Liver (tissue), 9 donors: ENCODE data around the gene PTTG1IP. TPM values are rescaled to one million over a fixed set of nuclear protein-coding genes. Genes with fewer than 3 reads are reported as not detected.

Experiments
- DNase-seq: peaks from one replicate; pipeline ENCODE4 v3.0.0-alpha.2; 2017; ENCODE audit warnings: low spot score
- H3K27ac ChIP-seq, 2 donors: one replicate each; pipeline ENCODE4 v1.7.0; 2013; ENCODE audit warnings: inconsistent platforms in 2 of 2, low read length in 2 of 2, control low read depth in 1 of 2, low read depth in 1 of 2, mild to moderate bottlenecking in 1 of 2
- H3K27me3 ChIP-seq, 4 donors: one replicate each; pipeline versions ENCODE4 v1.6.1 to v1.7.0; 2013; ENCODE audit warnings: low read length in 3 of 4, inconsistent platforms in 1 of 4, mild to moderate bottlenecking in 1 of 4, moderate library complexity in 1 of 4; ENCODE audit not compliant: control insufficient read depth in 4 of 4, insufficient read depth in 4 of 4
- H3K36me3 ChIP-seq, 4 donors: one replicate each; pipeline versions ENCODE4 v1.6.1 to v1.7.0; 2013; ENCODE audit warnings: low read length in 3 of 4, mild to moderate bottlenecking in 3 of 4, low read depth in 1 of 4, moderate library complexity in 1 of 4; ENCODE audit not compliant: control insufficient read depth in 4 of 4, insufficient read depth in 3 of 4
- H3K4me1 ChIP-seq, 4 donors: one replicate each; pipeline versions ENCODE4 v1.6.1 to v1.7.0; 2013; ENCODE audit warnings: low read length in 3 of 4, mild to moderate bottlenecking in 3 of 4, moderate library complexity in 1 of 4; ENCODE audit not compliant: control insufficient read depth in 4 of 4, insufficient read depth in 4 of 4
- H3K4me3 ChIP-seq, 3 donors: one replicate each; pipeline versions ENCODE4 v1.6.1 to v1.7.0; 2013; ENCODE audit warnings: low read length in 3 of 3, control low read depth in 1 of 3, low read depth in 1 of 3, mild to moderate bottlenecking in 1 of 3
- H3K9ac ChIP-seq, 2 donors: one replicate each; pipeline ENCODE4 v1.7.0; 2013; ENCODE audit warnings: low read length in 2 of 2, mild to moderate bottlenecking in 2 of 2, moderate library complexity in 2 of 2, control low read depth in 1 of 2, low read depth in 1 of 2
- H3K9me3 ChIP-seq, 4 donors: one replicate each; pipeline versions ENCODE4 v1.6.1 to v1.7.0; 2013; ENCODE audit warnings: low read length in 3 of 4; ENCODE audit not compliant: control insufficient read depth in 4 of 4
- CTCF ChIP-seq: fragments of 150-350 bp; IDR thresholded peaks from 2 replicates; pipeline ENCODE4 v1.5.1; 2017; ENCODE audit warnings: improper control_type of control experiment, low read depth, low read length; ENCODE audit not compliant: missing input control
- EGR1 ChIP-seq, 2 donors: IDR thresholded peaks; 2 replicates each; pipeline ENCODE4 v1.6.1; 2016 to 2018; ENCODE audit warnings: antibody characterized with exemption in 2 of 2, low read depth in 2 of 2
- FOXA1 ChIP-seq: IDR thresholded peaks from 2 replicates; pipeline ENCODE4 v1.6.1; 2016; ENCODE audit warnings: antibody characterized with exemption
- FOXA2 ChIP-seq: IDR thresholded peaks from 2 replicates; pipeline ENCODE4 v1.6.1; 2016; ENCODE audit warnings: antibody characterized with exemption
- GABPA ChIP-seq, 2 donors: IDR thresholded peaks in 1 of 2; conservative IDR thresholded peaks in 1 of 2; 2 replicates each; pipeline ENCODE4 v1.6.1; 2016; ENCODE audit warnings: antibody characterized with exemption in 2 of 2, mild to moderate bottlenecking in 1 of 2, moderate library complexity in 1 of 2
- HNF4G ChIP-seq: IDR thresholded peaks from 2 replicates; pipeline ENCODE4 v1.6.1; 2016; ENCODE audit warnings: antibody characterized with exemption
- JUND ChIP-seq, 2 donors: IDR thresholded peaks; 2 replicates each; pipeline ENCODE4 v1.6.1; 2016; ENCODE audit warnings: antibody characterized with exemption in 2 of 2
- MAX ChIP-seq: IDR thresholded peaks from 2 replicates; pipeline ENCODE4 v1.6.1; 2016; ENCODE audit warnings: antibody characterized with exemption
- NR2F2 ChIP-seq: IDR thresholded peaks from 2 replicates; pipeline ENCODE4 v1.6.1; 2016; ENCODE audit warnings: antibody characterized with exemption
- RAD21 ChIP-seq, 2 donors: IDR thresholded peaks; 2 replicates each; pipeline ENCODE4 v1.6.1; 2016; ENCODE audit warnings: antibody characterized with exemption in 2 of 2, mild to moderate bottlenecking in 2 of 2
- REST ChIP-seq: IDR thresholded peaks from 2 replicates; pipeline ENCODE4 v1.6.1; 2016; ENCODE audit warnings: antibody characterized with exemption, mild to moderate bottlenecking
- RXRA ChIP-seq, 2 donors: IDR thresholded peaks; 2 replicates each; pipeline ENCODE4 v1.6.1; 2017 to 2018; ENCODE audit warnings: antibody characterized with exemption in 2 of 2, mild to moderate bottlenecking in 1 of 2
- TAF1 ChIP-seq: conservative IDR thresholded peaks from 2 replicates; pipeline ENCODE4 v1.6.1; 2016; ENCODE audit warnings: antibody characterized with exemption, mild to moderate bottlenecking
- YY1 ChIP-seq: IDR thresholded peaks from 2 replicates; pipeline ENCODE4 v1.6.1; 2016; ENCODE audit warnings: antibody characterized with exemption, mild to moderate bottlenecking
- WGBS: extraction: QIAGEN DNeasy Blood & Tissue Kit; methylation state at CpG from one replicate; pipeline ENCODE4 v1.1.7; 2013; 5-methylcytosine and 5-hydroxymethylcytosine counted together
- polyA plus RNA-seq, 2 donors: library from polyadenylated mRNA; stranded (reverse) in 1 of 2; unstranded in 1 of 2; fragments of 200-250 nt in 1 of 2; fragments of >200 nt in 1 of 2; fragmentation: Nextera tagmentation in 1 of 2; extraction: Ambion mirVana in 1 of 2; gene quantifications; one replicate each; pipeline versions ENCODE4 v1.2.1 to v1.2.3, GENCODE V29; 2013 to 2015
- total RNA-seq, 2 donors: library from RNA; depleted of rRNA; stranded (reverse); fragments of >200 nt; gene quantifications; one replicate each; pipeline ENCODE4 v1.2.3, GENCODE V29; 2014
- donor health status: healthy.
- donor health status: healthy.
- donor health status: healthy.
- donor health status: healthy.
- donor health status: healthy.

Gene PTTG1IP
- total and polyA plus RNA-seq, 4 donors: 62.0 to 94.0 (median 79.8) TPM

GRCh38 chr21:44862869-44863685 lies 10.4 kb downstream of the PTTG1IP start (continued):
- TF ChIP-seq NR2F2: no peak
- TF ChIP-seq EGR1 (IDR thresholded peaks at IDR 0.05; ENCODE audit: low read depth in 2 of 2): no peak
- no peak for TF ChIP-seq HNF4G
- TF ChIP-seq JUND (IDR thresholded peaks at IDR 0.05): no peak
- TF ChIP-seq FOXA1: no peak
- TF ChIP-seq GABPA (IDR thresholded peaks at IDR 0.05 in 1 of 2, conservative IDR thresholded peaks at IDR 0.05 in 1 of 2): no peak

GRCh38 chr21:44858791-44859190 lies 14.7 kb downstream of the PTTG1IP start:
- Histone ChIP-seq H3K27ac (no peak overlapping the region), H3K27me3 (no peaks in the 10 kb centered on the region), H3K36me3 (peaks cover 18 to 51% (median 40%) of the 10 kb centered on the region in 4 donors), H3K9ac (no peak overlapping the region), H3K4me3 (no peak overlapping the region), H3K4me1 (no peaks in the 10 kb centered on the region), H3K9me3 (no peaks in the 10 kb centered on the region)
- DNase-seq: no peak
- 89% methylated on average over 10 of the region's 10 CpGs for WGBS
- TF ChIP-seq YY1 (no peak), HNF4G (no peak), RAD21 (IDR thresholded peaks at IDR 0.05) (no peak), CTCF (no peak), RXRA (IDR thresholded peaks at IDR 0.05) (no peak), EGR1 (IDR thresholded peaks at IDR 0.05; ENCODE audit: low read depth in 2 of 2) (no peak)

- no peak overlapping the region for H3K27ac ChIP-seq
Observed at GRCh38 chr21:44858291-44858690, 15.2 kb downstream of the PTTG1IP start.

More at GRCh38 chr21:44858291-44858690, 15.2 kb downstream of the PTTG1IP start:
- no peaks in the 10 kb centered on the region for H3K4me1 ChIP-seq
- no peak overlapping the region for H3K4me3 ChIP-seq
- no peaks in the 10 kb centered on the region for H3K27me3 ChIP-seq
- WGBS: 85% methylated on average over 15 of the region's 15 CpGs
- TF ChIP-seq FOXA1 (no peak), HNF4G (no peak), NR2F2 (no peak), REST (no peak), CTCF (no peak), FOXA2 (no peak), EGR1 (IDR thresholded peaks at IDR 0.05; ENCODE audit: low read depth in 2 of 2) (no peak), GABPA (IDR thresholded peaks at IDR 0.05 in 1 of 2, conservative IDR thresholded peaks at IDR 0.05 in 1 of 2) (no peak), MAX (no peak), TAF1 (no peak), YY1 (no peak)
- H3K9me3 ChIP-seq: no peaks in the 10 kb centered on the region
- peaks cover 18 to 53% (median 36%) of the 10 kb centered on the region in 4 donors for H3K36me3 ChIP-seq
- DNase-seq: no peak
- H3K9ac ChIP-seq: no peak overlapping the region
